ENCODE data around the gene HTR3E.

GRCh38 chr3:184135911-184136260 is 39.0 kb downstream of the HTR3E start:
- TF ChIP-seq CTCF (IDR thresholded peaks at IDR 0.05) (no peak), MAZ (IDR thresholded peaks at IDR 0.05; ENCODE audit: borderline replicate concordance, low read depth, low read length) (no peak), EP300 (IDR thresholded peaks at IDR 0.05) (no peak), HDAC2 (IDR thresholded peaks at IDR 0.05) (no peak), MYC (IDR thresholded peaks at IDR 0.05; ENCODE audit: borderline replicate concordance, low read length) (no peak), NFE2L2 (conservative IDR thresholded peaks at IDR 0.05; ENCODE audit: low read length) (no peak)
